Heart right ventricle (tissue), 16 donors: ENCODE data around the gene PLEKHG3. TPM values are rescaled to one million over a fixed set of nuclear protein-coding genes. Genes with fewer than 3 reads are reported as not detected.

ENCODE experiments used
- ATAC-seq, 8 donors: fragments of 200-7000 bp; cut with Tn5 transposase; one replicate each; pipeline ENCODE4 v1.9.1; 2020; ENCODE audit warnings: mild to moderate bottlenecking in 8 of 8, moderate library complexity in 8 of 8, moderate number of reproducible peaks in 1 of 8
- DNase-seq, 2 donors: peaks; one replicate each; pipeline ENCODE4 v3.0.0-alpha.2; 2020
- H3K27ac ChIP-seq, 10 donors: fragments of 200-600 bp; sonication (generic) in 2 of 10; one replicate each; pipeline versions ENCODE4 v1.5.0 to v1.8.0; 2020 to 2022; ENCODE audit warnings: mild to moderate bottlenecking in 3 of 10
- H3K27me3 ChIP-seq, 7 donors: fragments of 200-600 bp; one replicate each; pipeline ENCODE4 v1.8.0; 2021 to 2022; ENCODE audit warnings: mild to moderate bottlenecking in 2 of 7
- H3K36me3 ChIP-seq, 9 donors: fragments of 200-600 bp; sonication (generic) in 1 of 9; one replicate each; pipeline versions ENCODE4 v1.5.0 to v1.8.0; 2020 to 2022; ENCODE audit warnings: mild to moderate bottlenecking in 2 of 9
- H3K4me1 ChIP-seq, 9 donors: fragments of 200-600 bp; sonication (generic) in 1 of 9; one replicate each; pipeline versions ENCODE4 v1.5.0 to v1.8.0; 2020 to 2022; ENCODE audit warnings: mild to moderate bottlenecking in 4 of 9
- H3K4me3 ChIP-seq, 10 donors: fragments of 200-600 bp; sonication (generic) in 2 of 10; one replicate each; pipeline versions ENCODE4 v1.5.0 to v1.8.0; 2020 to 2022; ENCODE audit warnings: mild to moderate bottlenecking in 7 of 10, moderate library complexity in 2 of 10
- H3K9me3 ChIP-seq, 11 donors: fragments of 200-600 bp in 10 of 11; sonication (generic) in 2 of 11; one replicate each; pipeline versions ENCODE4 v1.5.0 to v1.8.0; 2013 to 2022; ENCODE audit warnings: mild to moderate bottlenecking in 2 of 11, control low read depth in 1 of 11, moderate library complexity in 1 of 11
- CTCF ChIP-seq, 9 donors: fragments of 200-600 bp; sonication (generic) in 2 of 9; IDR thresholded peaks; one replicate each; pipeline versions ENCODE4 v1.5.0 to v1.8.0; 2021 to 2022; ENCODE audit warnings: antibody characterized with exemption in 9 of 9, mild to moderate bottlenecking in 5 of 9, moderate library complexity in 1 of 9
- WGBS, 2 donors: extraction: QIAGEN DNeasy Blood & Tissue Kit; methylation state at CpG; one replicate each; pipeline ENCODE4 v1.1.7; 2013; ENCODE audit warnings: inconsistent platforms in 1 of 2; 5-methylcytosine and 5-hydroxymethylcytosine counted together
- intact Hi-C, 10 donors: fragments of 100-400 bp; cut with DNase I; formaldehyde crosslinking; loops; one replicate each; pipeline versions ENCODE4 v1.11.1 to v1.14.2; 2022
- polyA plus RNA-seq, 2 donors: library from polyadenylated mRNA; stranded (reverse); fragments of 200-250 nt; gene quantifications; one replicate each; pipeline ENCODE4 v1.2.3, GENCODE V29; 2013
- total RNA-seq, 10 donors: library from RNA; stranded (reverse); fragmentation: NEBNext Ultra II Directional in 3 of 10; extraction: Animal tissue kit (Norgen Biotek cat#: 25700) in 3 of 10; gene quantifications; one replicate each; pipeline versions ENCODE4 v1.2.1 to v1.2.4, GENCODE V29; 2021 to 2023
- donor health status: Arrhythmogenic right ventricular cardiomyopathy.
- donor health status: ischemic (EF 13 %, LVEDD 7.1; RV severe dilation, severe dysfunction).
- donor health status: healthy with polysubstance abuse.
- donor health status: DM: no; HTN: yes; CAD: no.
- donor health status: DM: no; HTN: no; CAD: no.
- donor health status: ischemic (EF 25% LVEDD 6.9; RV normal size, moderate dysfunction).
- donor health status: ischemic (EF 25% LVEDD 5.7; RV mildly dilated, moderate dysfunction).
- donor health status: healthy.
- donor health status: DM: yes; HTN: yes; CAD: no.
- donor health status: Ischemic cardiomyopathy.
- donor health status: ischemic (EF 35%, LVEDD 5.7; RV mildly dilated, moderate dysfunction).
- donor health status: nonischemic (EF 11% LVEDD 7.7; RV severe dilation, severe dysfunction).
- donor health status: DM: yes; HTN: yes; CAD: no.
- donor health status: PGD.
- donor health status: ischemic (EF 29% LVEDD 5.4; RV normal size, mild dysfunction).
- donor health status: nonischemic (EF 23%, LVEDD 6.1; RV moderate dilation, normal function).

PLEKHG3 gene
- total and polyA plus RNA-seq, 12 donors, result 5.0 to 25.5 (median 15.4) TPM

GRCh38 chr14:64753999-64754398, 49.8 kb downstream of the PLEKHG3 start:
- WGBS, 2 donors, result 92 to 93% methylated on average over 4 of the region's 4 CpGs
- intact Hi-C loops, result loop anchor here in 1 of 10 donors (5.0 kb wide), 1 partner anchor 37 kb away; no protein-coding TSS in a partner anchor

GRCh38 chr14:64754685-64755084, 50.5 kb downstream of the PLEKHG3 start:
- Histone ChIP-seq H3K4me3 (no peak overlapping the region), H3K9me3 (no peaks in the 10 kb centered on the region), H3K27me3 (no peaks in the 10 kb centered on the region), H3K27ac (no peak overlapping the region), H3K36me3 (peaks cover 0 to 20% (median 2%) of the 10 kb centered on the region in 9 donors), H3K4me1 (peaks cover 18 to 45% (median 28%) of the 10 kb centered on the region in 9 donors)
- WGBS, 2 donors, result 91 to 93% methylated on average over 5 of the region's 5 CpGs
- no peak for TF ChIP-seq CTCF (IDR thresholded peaks at IDR 0.05)
- ATAC-seq (no peak), DNase-seq (no peak)
- intact Hi-C loops, result loop anchor here in 3 of 10 donors (5.0 kb wide), 3 partner anchors 32 to 72 kb away; no protein-coding TSS in a partner anchor

More at GRCh38 chr14:64753999-64754398, 49.8 kb downstream of the PLEKHG3 start:
- Histone ChIP-seq H3K27ac (no peak overlapping the region), H3K4me1 (peaks cover 12 to 38% (median 21%) of the 10 kb centered on the region in 9 donors), H3K9me3 (no peaks in the 10 kb centered on the region), H3K4me3 (no peak overlapping the region), H3K36me3 (peaks cover 0 to 27% (median 9%) of the 10 kb centered on the region in 9 donors), H3K27me3 (no peaks in the 10 kb centered on the region)
- TF ChIP-seq CTCF (IDR thresholded peaks at IDR 0.05), result no peak
- ATAC-seq (no peak), DNase-seq (no peak)

- Histone ChIP-seq H3K27ac (no peak overlapping the region), H3K4me1 (peaks cover 20 to 56% (median 38%) of the 10 kb centered on the region in 9 donors), H3K36me3 (peaks cover 0 to 10% (median 0%) of the 10 kb centered on the region in 9 donors), H3K4me3 (no peak overlapping the region), H3K9me3 (no peaks in the 10 kb centered on the region), H3K27me3 (no peaks in the 10 kb centered on the region)
- ATAC-seq (no peak), DNase-seq (no peak)
- TF ChIP-seq CTCF (IDR thresholded peaks at IDR 0.05), result no peak
- 63 to 72% methylated on average over 9 of the region's 9 CpGs for WGBS, 2 donors
- intact Hi-C loops, result loop anchor here in 2 of 10 donors (5.0 kb wide), 2 partner anchors 34 to 74 kb away; no protein-coding TSS in a partner anchor
Measured at GRCh38 chr14:64755781-64756221, 51.6 kb downstream of the PLEKHG3 start.

- H3K4me1 ChIP-seq, result peaks cover 29 to 66% (median 47%) of the 10 kb centered on the region in 9 donors
- H3K27me3 ChIP-seq, result no peaks in the 10 kb centered on the region
- ATAC-seq, result no peak
- H3K9me3 ChIP-seq, result no peaks in the 10 kb centered on the region
- no peak overlapping the region for H3K4me3 ChIP-seq
- peaks cover 0 to 7% (median 0%) of the 10 kb centered on the region in 9 donors for H3K36me3 ChIP-seq
- WGBS, 2 donors, result 98 to 100% methylated on average over 5 of the region's 5 CpGs
- intact Hi-C loops, result loop anchor here in 2 of 10 donors (5.0 kb wide), 2 partner anchors 34 to 74 kb away; no protein-coding TSS in a partner anchor
- H3K27ac ChIP-seq, result peak overlapping the region in 2 of 10 donors; percentile 73 to 82
- DNase-seq, result no peak
- TF ChIP-seq CTCF (IDR thresholded peaks at IDR 0.05), result no peak
Measured at GRCh38 chr14:64756712-64757111, 52.5 kb downstream of the PLEKHG3 start.
